Endodermal cell (in vitro differentiated cells): ENCODE measurements around the gene YAP1. TPM values are rescaled to one million over a fixed set of nuclear protein-coding genes. Genes with fewer than 3 reads are reported as not detected.

ENCODE experiments used
- DNase-seq: peaks from one replicate; pipeline ENCODE4 v3.0.0-alpha.2; 2017
- H3K27ac ChIP-seq: 2 replicates; pipeline ENCODE4 v1.5.1; 2013; ENCODE audit warnings: mild to moderate bottlenecking, low read depth, low read length, moderate library complexity
- H3K27me3 ChIP-seq: 2 replicates; pipeline ENCODE4 v1.6.1; 2013; ENCODE audit warnings: mild to moderate bottlenecking, low read length, moderate library complexity; ENCODE audit not compliant: insufficient read depth, control insufficient read depth, poor library complexity, severe bottlenecking
- H3K36me3 ChIP-seq: 2 replicates; pipeline ENCODE4 v1.7.0; 2013; ENCODE audit warnings: mild to moderate bottlenecking, low read length, moderate library complexity; ENCODE audit not compliant: control insufficient read depth, insufficient read depth
- H3K4me1 ChIP-seq: one replicate; pipeline ENCODE4 v1.7.0; 2013; ENCODE audit warnings: low read length; ENCODE audit not compliant: control insufficient read depth, insufficient read depth
- H3K4me3 ChIP-seq: 2 replicates; pipeline ENCODE4 v1.5.1; 2013; ENCODE audit warnings: mild to moderate bottlenecking, low read length, moderate library complexity
- H3K9ac ChIP-seq: 2 replicates; pipeline ENCODE4 v1.6.1; 2013; ENCODE audit warnings: mild to moderate bottlenecking, low read length, moderate library complexity; ENCODE audit not compliant: poor library complexity, severe bottlenecking; ENCODE audit errors: extremely low read depth
- H3K9me3 ChIP-seq: 2 replicates; pipeline ENCODE4 v1.6.1; 2013; ENCODE audit warnings: mild to moderate bottlenecking, low read length, moderate library complexity; ENCODE audit not compliant: control insufficient read depth
- H3K27ac Mint-ChIP-seq: 2 replicates; pipeline ENCODE4 v1.8.0; 2020; ENCODE audit warnings: mixed read lengths
- H3K27me3 Mint-ChIP-seq: 2 replicates; pipeline ENCODE4 v1.8.0; 2021; ENCODE audit warnings: mild to moderate bottlenecking, mixed read lengths; ENCODE audit not compliant: insufficient read depth
- H3K36me3 Mint-ChIP-seq: 2 replicates; pipeline ENCODE4 v1.8.0; 2020; ENCODE audit warnings: low read depth, mixed read lengths
- H3K4me1 Mint-ChIP-seq: 2 replicates; pipeline ENCODE4 v1.8.0; 2020; ENCODE audit warnings: mixed read lengths
- H3K4me3 Mint-ChIP-seq: 2 replicates; pipeline ENCODE4 v1.8.0; 2020; ENCODE audit warnings: mild to moderate bottlenecking, moderate library complexity, mixed read lengths
- H3K9me3 Mint-ChIP-seq: 2 replicates; pipeline ENCODE4 v1.8.0; 2020; ENCODE audit warnings: mild to moderate bottlenecking, mixed read lengths
- WGBS, 2 experiments: methylation state at CpG; one replicate each; pipeline versions ENCODE4 v1.1.5 to v1.1.7; 2013; ENCODE audit warnings: missing lambda C conversion rate in 2 of 2, mixed read lengths in 1 of 2; ENCODE audit not compliant: insufficient coverage in 1 of 2, insufficient read length in 1 of 2; 5-methylcytosine and 5-hydroxymethylcytosine counted together
- total RNA-seq, 2 donors: library from RNA; stranded (reverse); fragmentation: NEBNext Ultra II Directional in 1 of 2; extraction: Animal tissue kit (Norgen Biotek cat#: 25700) in 1 of 2; gene quantifications; 2 replicates in 1 of 2; 3 replicates in 1 of 2; pipeline ENCODE4 v1.2.1, GENCODE V29; 2021
- TF ChIP-seq, protein P1 (sequence below): fragments of 200-600 bp; sonication (generic); conservative IDR thresholded peaks from 2 replicates; pipeline ENCODE4 v1.5.0; 2021; ENCODE audit warnings: antibody characterized with exemption, mild to moderate bottlenecking

YAP1 gene
- total RNA-seq, 2 donors from 2014 or later: 224 to 228 TPM

DNA sequence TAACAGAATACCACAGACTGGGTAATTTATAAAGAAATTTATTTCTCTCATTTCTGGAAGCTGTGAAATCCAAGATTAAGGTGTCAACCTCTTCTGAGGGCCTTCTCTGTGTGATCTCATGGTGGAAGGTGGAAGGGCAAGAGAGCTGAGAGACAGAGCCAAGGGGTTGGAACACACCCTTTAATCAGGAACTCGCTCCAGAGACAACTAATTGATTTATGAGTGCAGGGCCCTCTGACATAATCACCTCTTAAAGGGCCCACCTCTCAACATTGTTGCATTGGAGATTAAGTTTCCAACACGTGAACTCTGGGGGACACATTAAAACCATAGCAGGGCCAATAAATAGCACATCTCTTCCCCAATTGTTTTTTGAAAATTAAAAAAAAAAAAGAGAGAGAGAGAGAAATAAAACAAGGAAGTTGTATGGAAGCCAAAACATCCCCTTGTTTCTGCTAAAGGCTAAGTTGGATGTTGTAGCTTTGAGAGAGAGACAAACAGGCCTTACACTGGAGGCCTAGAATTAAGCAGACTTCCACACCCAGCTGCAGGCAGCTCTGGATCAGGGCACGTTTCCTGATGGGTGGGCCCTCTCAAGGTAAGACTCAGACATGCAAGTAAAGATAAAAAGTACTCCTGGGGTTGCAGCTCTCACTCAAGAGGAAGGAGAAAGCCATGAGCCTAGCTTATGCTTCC, 142.9 kb downstream of the YAP1 start:
- 61% methylated on average over 3 of the region's 3 CpGs; no CpG with 5 or more reads in 1 of the 2 experiments for WGBS, 2 experiments
- H3K27me3 Mint-ChIP-seq: peaks cover 11% of the 10 kb centered on the region
- H3K9me3 ChIP-seq: no peaks in the 10 kb centered on the region
- H3K9me3 Mint-ChIP-seq: no peaks in the 10 kb centered on the region
- peaks cover 48% of the 10 kb centered on the region for H3K27me3 ChIP-seq
- no peak overlapping the region for H3K4me3 Mint-ChIP-seq
- H3K4me1 Mint-ChIP-seq: peaks cover 8% of the 10 kb centered on the region
- H3K4me3 ChIP-seq: no peak overlapping the region
- no peak overlapping the region for H3K9ac ChIP-seq
- no peaks in the 10 kb centered on the region for H3K36me3 Mint-ChIP-seq
- H3K27ac Mint-ChIP-seq: peak overlapping the region; percentile 30
- peak; percentile 71 for DNase-seq
- TF ChIP-seq, protein P1, sequence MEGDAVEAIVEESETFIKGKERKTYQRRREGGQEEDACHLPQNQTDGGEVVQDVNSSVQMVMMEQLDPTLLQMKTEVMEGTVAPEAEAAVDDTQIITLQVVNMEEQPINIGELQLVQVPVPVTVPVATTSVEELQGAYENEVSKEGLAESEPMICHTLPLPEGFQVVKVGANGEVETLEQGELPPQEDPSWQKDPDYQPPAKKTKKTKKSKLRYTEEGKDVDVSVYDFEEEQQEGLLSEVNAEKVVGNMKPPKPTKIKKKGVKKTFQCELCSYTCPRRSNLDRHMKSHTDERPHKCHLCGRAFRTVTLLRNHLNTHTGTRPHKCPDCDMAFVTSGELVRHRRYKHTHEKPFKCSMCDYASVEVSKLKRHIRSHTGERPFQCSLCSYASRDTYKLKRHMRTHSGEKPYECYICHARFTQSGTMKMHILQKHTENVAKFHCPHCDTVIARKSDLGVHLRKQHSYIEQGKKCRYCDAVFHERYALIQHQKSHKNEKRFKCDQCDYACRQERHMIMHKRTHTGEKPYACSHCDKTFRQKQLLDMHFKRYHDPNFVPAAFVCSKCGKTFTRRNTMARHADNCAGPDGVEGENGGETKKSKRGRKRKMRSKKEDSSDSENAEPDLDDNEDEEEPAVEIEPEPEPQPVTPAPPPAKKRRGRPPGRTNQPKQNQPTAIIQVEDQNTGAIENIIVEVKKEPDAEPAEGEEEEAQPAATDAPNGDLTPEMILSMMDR: no peak
- H3K4me1 ChIP-seq: no peaks in the 10 kb centered on the region
- no peak overlapping the region for H3K27ac ChIP-seq
- H3K36me3 ChIP-seq: no peaks in the 10 kb centered on the region

DNA sequence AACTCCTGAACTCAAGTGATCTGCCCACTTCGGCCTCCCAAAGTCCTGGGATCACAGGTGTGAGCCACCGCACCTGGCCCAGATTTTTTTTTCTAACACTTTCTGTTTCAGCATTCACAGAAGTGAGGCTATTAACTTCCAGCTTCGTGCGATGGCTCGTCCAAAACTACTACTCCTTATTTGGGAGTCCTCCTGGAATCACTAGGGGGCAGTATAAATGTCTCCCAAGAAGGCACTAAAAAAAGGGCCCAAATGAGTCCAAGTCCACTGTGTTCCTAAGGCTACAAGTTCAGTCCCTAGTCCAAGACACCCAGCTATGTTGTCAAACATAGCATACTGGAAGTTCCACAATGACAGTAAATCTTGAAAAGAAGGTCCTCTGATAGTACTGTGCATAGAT, 143.8 kb downstream of the YAP1 start:
- Histone ChIP-seq H3K9me3 (no peaks in the 10 kb centered on the region), H3K27me3 (peaks cover 48% of the 10 kb centered on the region), H3K4me3 (no peak overlapping the region), H3K4me1 (no peaks in the 10 kb centered on the region), H3K9ac (no peak overlapping the region), H3K27ac (no peak overlapping the region), H3K36me3 (no peaks in the 10 kb centered on the region)
- peaks cover under 1% of the 10 kb centered on the region for H3K9me3 Mint-ChIP-seq
- no peaks in the 10 kb centered on the region for H3K36me3 Mint-ChIP-seq
- DNase-seq: peak; percentile 63
- TF ChIP-seq, protein P1: peak; percentile 73
- H3K27me3 Mint-ChIP-seq: peaks cover 11% of the 10 kb centered on the region
- peaks cover 8% of the 10 kb centered on the region for H3K4me1 Mint-ChIP-seq
- H3K4me3 Mint-ChIP-seq: no peak overlapping the region
- WGBS, 2 experiments: 83 to 90% methylated on average over 5 of the region's 5 CpGs
- H3K27ac Mint-ChIP-seq: no peak overlapping the region

DNA sequence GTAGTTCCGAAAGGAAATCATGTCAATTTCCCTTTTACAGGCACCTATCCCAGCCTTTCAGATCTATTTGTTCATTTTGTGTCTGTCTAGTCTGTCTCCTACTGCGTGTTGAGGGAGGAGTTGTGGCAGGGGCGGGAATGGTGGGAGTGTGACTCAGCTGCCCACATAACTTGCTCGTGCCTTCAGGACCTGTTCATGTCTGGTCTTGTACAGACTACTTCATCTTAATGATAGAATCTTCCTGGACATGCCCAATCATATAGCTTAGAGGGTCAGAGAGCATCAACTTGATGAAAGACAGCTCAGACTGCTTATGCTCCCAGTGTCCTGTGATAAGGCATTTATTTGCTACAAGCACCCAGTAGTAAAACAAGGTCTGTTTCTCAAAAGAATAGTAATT, 146.0 kb downstream of the YAP1 start:
- WGBS, 2 experiments: 91% methylated on average over 4 of the region's 4 CpGs; no CpG with 5 or more reads in 1 of the 2 experiments
- Histone ChIP-seq H3K9ac (no peak overlapping the region), H3K27me3 (peaks cover 42% of the 10 kb centered on the region), H3K4me3 (no peak overlapping the region), H3K9me3 (no peaks in the 10 kb centered on the region), H3K36me3 (no peaks in the 10 kb centered on the region), H3K4me1 (no peaks in the 10 kb centered on the region), H3K27ac (no peak overlapping the region)
- TF ChIP-seq, protein P1: no peak
- Mint-ChIP-seq H3K27ac (no peak overlapping the region), H3K36me3 (no peaks in the 10 kb centered on the region), H3K9me3 (peaks cover 4% of the 10 kb centered on the region), H3K4me1 (peaks cover 8% of the 10 kb centered on the region), H3K27me3 (peaks cover 11% of the 10 kb centered on the region), H3K4me3 (no peak overlapping the region)
- no peak for DNase-seq
